GM21619 (cell line): Measurements from ENCODE around the gene DYNLRB1.

ENCODE experiments used
- ATAC-seq: cut with Tn5 transposase; IDR thresholded peaks from one replicate; pipeline ENCODE4 v1.9.1; 2021; ENCODE audit not compliant: unreplicated experiment

Gene DYNLRB1

DNA sequence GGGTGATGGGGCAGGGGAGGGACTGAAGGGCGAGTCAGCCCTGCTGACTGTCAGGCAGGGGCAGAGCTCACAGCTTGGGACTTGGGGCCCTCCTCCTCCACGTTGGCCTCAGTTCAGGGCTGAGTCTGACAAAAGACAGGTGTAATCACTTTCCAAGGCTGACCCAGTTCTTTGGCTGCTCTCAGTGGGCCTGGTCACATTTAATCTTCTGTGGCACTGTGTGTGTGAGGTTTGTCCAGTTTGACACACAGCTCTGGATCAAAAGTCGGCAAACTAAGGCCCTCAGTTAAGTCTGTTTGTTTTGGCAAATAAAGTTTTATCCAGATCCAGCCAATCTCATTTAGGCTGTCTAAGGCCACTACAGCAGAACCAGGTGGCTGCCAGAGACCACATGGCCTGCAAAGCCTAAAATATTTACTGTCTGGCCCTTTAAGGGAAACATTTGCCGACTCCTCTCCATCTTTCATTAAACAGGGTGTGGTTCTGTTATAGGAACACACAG lies 37.2 kb downstream of the DYNLRB1 start:
- no peak for ATAC-seq

DNA sequence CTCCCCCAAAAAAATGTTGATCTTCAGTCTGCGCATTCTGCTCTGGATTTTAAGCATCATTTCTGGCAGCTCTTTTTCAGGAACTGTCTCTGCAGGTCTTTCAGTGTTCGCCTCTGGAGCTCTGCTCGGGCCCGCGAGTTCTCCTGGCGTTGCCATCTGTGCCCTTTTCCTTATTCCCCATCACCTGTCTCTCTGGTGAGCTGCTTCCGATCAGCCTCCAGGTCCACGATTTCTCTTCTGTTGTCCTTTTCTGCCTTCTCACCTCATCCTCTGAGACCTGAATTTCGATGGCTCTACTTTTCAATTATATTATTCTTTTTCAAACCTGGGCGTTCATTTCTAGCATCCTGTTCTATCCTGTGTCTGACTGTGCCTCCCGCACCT lies 41.7 kb downstream of the DYNLRB1 start:
- ATAC-seq, result no peak

DNA sequence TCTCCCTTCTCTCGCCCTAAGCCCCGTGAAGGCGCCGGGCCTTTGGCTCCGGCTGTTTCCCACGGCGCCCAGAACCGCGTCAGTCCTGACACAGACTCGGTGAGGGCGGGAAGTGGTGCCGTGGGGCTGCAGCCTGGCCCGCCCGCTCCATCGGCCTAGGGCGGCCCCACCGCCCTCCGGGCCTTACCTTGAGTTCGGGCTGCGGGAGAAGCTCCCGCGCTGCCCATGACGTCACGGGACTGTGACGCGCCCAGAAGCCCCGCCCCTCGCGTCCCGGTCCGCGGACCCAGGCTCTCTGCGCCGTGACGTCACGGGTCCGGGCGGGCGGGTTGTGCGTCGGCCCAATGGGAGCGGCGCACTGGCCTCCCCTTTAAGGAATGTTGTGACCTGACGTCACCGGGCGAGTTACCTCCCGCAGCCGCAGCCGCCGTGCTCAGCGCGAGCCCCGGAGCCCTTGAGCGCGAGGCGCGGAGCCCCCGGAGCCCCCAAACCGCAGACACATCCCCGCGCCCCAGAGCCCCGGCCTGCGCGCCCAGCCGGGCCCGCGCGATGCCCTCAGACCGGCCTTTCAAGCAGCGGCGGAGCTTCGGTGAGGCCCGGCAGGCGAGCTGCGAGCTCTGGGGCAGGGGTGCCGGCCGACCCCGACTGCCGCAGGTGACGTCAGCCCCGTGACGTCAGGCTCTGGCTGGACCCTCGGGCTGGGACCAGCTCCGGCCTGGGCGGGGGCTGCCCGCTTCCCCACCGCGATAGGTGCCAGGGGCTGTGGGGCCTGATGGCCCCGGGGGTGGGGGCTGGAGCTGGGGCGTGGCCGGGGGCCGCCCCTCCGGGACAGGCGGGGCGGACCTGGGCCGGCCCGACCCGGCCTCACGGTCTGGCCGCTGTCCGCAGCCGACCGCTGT lies 42.3 kb downstream of the DYNLRB1 start, which contains the start of gene MAP1LC3A:
Gene MAP1LC3A, plus strand, starts transcription at position 399 of the 899 bp plus-strand sequence. Its CDS starts 151 bp downstream, at position 550.
- ATAC-seq, result no peak

DNA sequence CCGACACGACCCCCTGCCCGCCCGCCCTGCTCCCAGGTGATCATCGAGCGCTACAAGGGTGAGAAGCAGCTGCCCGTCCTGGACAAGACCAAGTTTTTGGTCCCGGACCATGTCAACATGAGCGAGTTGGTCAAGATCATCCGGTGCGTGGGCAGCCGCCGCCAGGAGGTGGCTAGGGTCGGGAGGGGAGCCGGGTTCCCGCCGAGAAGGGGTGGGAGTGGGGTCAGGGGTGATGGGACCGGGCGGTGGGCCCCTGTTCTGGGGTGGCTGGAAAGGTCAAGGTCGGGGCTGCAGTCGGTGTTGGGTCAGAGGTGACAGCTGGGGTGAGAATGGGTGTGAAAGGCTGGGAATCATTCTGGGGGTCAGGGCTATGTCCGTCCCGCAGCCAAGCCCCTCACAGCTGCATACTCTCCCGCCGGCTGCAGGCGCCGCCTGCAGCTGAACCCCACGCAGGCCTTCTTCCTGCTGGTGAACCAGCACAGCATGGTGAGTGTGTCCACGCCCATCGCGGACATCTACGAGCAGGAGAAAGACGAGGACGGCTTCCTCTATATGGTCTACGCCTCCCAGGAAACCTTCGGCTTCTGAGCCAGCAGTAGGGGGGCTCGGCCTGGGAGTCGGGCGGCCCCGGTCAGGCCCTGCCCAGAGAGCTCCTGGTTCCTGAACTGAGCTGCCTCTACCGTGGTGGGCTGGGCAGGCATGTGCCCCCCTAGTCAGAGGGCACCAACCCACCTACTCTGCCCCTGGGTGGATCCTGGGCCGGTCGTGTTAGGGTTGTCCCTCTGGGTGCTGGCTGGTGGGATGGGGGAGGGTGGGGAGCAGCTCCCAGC lies 43.3 kb downstream of the DYNLRB1 start:
- no peak for ATAC-seq

DNA sequence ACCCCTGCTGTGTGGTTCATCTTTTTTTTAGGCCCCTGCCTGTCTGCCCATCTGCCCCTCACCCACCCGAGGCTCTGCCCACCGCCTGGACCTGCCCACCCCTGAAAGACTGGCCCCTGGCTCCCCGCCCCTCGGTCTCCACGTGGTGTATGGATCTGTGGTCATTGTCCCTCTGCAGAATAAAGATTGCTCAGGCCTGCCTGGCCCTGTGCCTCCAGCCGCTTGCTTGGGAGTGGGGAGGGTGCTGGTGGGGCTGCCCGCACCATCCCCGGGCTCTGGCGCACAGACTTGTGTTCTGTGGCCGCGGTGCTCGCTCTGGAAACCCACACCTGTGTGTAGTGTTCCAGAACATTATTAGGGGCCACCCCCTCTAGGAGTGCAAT lies 43.9 kb downstream of the DYNLRB1 start:
- ATAC-seq, result no peak

DNA sequence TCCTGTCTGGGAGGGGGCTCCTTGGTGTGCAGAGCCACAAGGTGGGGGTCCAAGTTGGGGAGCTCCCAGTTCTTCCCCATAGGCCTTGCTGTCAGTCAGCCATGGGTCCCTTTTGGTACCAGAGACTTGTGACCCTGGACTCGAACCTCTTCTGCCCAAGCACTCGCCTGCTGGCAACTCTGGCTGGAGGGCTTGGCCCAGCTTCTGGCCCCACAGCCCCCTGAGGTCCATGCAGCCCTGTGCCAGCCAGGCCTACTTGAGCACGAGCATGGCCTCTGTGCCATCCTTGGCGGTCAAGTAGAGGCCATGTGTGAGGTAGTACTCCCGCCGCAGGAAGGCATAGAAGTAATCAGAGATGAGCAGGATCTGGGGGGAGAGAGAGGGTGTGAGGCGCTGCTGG lies 44.4 kb downstream of the DYNLRB1 start:
- no peak for ATAC-seq

DNA sequence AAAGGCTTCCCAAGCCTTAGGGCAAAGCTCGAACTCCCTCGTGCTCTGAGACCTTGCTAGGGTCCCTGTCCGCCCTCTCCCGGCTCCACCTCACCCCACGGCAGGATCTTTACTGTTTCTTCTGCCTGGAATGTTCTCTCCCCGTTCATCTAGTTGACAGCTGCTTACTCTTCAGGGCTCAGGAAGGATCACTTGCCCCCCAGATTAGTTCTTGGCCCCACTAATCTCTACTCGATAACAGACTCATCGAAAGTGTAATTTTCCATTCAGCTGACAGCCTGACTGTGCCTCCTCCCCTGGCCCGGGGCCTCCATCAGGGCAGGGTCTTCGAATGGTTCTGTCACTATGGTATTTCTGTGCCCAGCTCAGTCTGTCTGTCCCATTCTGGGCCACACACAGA lies 45.4 kb downstream of the DYNLRB1 start:
- ATAC-seq, result no peak

DNA sequence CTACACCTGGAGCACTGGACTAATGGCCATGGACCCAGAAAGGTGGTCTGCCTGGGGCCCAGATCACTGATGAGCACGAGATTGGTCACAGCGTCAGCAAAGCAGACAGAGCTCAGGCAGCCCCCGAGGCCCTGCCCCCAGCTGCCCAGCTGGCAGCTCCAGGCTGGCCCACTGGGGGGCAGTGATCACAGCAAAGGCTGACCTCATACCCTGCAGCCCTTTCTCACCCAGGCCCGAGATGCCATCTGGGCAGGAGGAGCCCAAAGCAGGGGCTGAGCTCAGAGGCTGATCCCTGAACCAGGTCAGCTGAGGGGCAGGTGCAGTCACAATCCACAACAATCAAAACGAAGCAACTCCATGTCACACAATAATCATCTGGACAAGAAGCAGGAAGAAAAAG lies 46.4 kb downstream of the DYNLRB1 start:
- no peak for ATAC-seq

DNA sequence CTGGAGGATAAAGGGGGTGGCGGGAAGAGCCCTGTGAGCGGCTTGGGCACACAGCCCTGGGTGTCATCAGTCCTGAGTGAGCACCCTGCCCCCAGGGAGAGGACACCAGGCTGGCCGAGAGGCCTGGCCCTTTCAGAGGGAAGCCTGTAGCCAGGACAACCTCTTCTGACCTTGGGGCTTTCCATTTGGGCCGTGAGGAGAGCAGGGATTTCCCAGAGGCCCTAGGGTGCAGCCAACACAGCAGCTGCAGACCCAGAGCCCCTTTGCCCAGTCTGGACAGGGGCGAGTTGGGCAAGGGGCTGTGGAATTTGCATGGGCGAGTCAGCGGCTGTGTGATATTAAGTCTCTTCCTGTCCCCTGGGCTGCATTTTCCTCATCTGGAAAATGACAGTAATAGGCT lies 48.6 kb downstream of the DYNLRB1 start:
- no peak for ATAC-seq

DNA sequence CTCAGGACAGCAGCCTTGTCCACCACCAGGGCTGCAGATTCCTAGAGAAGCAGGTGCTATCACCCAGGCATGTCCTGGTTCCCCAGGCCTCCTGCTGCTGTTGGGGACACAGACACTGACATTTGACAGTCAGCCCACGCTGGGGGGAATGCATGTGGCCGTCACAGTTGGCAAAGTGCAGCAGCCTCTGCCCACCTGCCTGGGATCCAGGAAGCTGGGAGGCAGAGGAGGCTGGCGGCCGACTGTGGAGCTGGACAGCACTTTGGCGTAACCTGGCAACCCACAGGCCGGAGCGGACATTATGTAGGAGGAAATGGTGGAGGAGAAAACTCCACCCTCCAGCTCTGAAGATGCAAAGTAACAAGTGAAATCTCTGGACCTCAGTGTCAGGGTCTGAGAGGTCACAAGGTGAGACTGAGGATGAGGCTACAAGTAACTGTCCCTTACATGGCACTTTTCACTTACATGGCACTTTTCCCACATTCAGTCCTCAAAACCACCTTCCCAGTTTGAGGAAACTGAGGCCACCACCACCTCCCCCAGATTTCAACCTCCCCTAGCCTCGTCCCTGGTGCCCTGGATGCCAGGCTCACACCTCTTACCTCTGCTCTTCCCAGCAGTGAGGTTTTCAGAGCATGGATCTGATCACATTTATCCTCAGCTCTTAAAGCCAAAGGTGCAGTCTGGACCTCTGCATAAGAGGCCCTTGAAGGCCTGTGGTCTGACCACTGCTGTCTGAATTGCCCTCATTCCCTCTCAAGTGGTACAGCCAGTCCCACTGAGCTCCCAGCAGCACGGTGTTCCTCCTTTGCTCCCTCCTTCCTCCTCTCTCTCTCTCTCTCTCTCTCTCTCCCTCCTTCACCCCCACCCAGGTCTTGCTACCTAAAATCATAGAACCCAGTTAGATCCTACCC lies 51.0 kb downstream of the DYNLRB1 start:
- no peak for ATAC-seq

DNA sequence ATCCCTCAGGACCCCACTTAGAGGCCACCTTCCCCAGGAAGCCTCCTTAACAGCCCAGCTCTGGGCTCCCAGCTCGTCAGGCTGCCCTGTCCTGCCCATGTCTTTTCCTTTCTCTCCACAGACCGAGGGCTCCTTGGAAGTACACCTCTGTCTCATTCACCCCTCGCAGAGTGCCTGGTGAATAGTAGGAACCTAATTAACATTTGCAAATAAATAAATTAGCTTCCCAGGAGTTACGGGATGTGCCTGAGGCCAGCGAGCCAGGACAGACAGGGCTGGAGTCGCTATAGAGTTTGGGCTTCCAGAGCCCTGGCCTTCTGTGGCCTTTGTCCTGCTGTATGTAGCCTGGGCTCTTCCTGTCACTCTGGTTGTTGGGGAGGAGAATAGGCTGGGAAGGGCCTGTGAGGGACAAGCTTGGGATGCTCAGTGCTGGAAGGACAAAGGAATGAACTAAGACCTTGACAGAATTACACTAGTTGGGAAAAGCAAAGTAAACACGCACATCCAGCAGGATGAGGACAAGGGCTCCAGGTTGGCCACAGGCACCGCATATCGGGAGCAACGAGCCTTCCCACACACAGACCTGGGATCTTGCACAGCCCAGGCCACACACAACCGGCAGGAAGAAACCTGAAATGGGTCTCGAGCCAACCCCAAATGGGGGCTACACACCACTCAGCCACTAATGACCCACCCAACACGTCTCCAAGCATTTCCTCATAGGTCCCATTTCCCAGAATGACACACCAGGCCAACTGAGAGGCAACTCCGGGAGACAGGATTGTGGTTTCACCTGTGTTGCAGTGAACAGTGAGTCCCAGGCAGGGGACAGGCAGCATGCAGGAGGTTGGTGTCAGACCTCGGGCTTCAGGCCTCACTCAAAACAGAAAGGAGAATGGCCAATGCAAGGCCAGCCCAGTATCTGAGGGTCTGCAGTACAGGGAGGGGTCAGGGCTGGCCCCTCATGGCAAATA lies 52.0 kb downstream of the DYNLRB1 start:
- ATAC-seq, result no peak

DNA sequence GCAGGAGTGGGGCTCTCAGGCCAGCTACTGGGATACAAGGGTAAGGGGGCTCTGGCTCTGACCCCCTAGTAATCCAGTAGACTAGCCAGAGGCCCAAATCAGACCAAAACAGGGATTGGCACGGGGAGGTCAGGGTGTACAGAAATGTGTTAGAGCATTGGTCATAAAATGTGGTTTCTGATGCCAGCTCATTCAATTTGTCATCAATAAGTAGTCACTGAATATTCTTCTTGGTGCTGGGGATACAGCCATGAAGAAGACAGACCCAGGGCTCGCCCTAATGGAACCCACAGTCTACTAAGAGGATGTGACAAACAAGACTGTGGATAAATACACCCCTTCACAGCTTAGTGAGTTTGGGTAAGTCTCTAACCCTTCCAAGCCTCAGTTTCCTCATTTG lies 53.4 kb downstream of the DYNLRB1 start:
- ATAC-seq, result no peak

DNA sequence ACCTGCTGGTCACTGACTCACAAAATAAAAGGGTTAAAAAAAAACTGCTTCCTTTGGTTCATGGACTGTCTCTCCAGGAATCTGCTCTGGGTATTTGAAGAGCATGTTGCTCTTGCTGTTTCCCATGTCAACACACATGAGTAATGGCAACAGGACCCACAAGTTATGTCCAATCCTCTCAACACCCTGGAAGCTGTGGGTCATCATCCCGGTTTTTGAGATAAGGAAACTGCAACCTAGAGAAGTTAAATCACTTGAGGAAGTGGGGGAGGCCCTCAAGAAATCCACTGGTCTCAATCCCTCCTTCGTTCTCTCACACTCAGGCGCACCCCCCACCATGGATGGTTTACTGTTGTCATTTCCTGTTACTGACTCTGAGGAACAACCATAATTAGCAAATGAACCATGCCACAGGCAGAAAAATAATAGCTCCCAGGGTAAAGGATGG lies 54.7 kb downstream of the DYNLRB1 start:
- no peak for ATAC-seq

DNA sequence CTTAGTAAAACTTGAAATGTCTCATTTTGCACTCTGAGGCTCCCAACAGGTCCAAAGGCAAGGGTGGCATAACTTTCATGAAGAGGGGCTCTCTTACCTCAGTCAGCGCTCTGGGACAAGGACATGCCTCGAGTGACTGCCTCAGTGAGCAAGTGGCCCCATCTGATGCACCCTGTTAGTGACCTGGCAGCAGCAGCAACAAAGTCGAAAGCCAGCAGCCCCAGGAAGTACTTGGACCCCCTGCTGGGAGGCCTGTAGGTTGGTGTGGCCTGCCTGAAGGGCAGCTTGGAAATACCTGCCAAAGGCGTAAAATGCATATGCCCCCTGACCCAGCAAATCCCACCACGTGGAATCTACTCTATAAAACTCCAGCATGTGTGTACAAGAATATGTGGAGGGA lies 55.5 kb downstream of the DYNLRB1 start:
- ATAC-seq, result no peak

DNA sequence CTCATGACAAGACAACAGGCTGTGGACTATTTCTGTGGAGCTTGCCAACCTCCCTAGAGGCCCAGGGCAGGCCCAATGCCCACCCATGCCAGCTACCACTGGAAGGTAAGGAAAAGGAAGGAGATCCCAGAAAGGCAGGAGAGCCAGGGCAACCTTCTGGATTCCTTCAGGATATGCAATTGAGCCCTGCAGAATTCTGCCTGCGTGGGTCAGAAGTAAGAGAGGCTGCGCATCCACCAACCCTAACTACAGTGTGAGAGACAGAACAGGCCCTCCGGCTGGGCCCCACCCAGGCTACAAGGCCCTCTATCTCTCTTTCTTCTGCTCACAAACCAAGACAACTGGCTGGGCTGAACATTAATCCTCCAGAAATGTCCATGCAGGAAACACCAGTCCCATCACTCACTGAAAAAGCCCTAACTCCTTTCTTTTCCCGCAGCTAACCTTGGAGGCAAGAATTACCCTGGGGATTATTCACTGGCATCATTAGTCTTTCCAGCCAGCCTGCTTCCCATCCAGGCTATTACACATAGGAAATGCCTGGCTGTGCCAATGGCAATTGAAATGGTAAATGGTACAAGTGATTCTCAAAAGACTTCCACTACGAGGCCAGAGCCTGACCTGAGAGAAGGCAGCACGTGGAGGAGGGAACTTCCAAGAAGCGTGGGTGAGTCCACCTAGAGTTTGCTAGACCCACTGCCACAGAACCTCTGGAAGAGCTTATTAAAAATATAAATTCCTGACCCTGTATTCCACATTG lies 57.5 kb downstream of the DYNLRB1 start:
- ATAC-seq, result no peak

DNA sequence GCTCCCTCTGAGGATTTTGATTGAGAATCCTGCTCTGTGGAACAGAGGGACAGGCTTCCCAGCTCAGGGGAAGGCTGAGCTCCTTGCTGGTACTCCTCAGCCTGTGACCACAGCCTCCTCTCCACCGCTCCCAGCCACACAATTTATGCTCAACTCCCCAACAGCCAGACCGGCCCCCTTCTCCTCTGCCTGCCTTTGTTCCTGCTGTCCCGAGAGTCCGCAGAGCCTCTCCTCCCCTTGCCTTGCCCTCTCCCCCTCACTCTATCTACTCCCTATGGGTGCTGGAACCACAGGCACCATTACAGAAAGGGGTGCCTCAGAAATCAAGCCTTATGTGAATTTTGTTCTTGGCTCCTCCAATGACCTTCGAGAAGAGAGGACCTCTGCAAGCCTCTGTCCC lies 58.2 kb downstream of the DYNLRB1 start:
- no peak for ATAC-seq

DNA sequence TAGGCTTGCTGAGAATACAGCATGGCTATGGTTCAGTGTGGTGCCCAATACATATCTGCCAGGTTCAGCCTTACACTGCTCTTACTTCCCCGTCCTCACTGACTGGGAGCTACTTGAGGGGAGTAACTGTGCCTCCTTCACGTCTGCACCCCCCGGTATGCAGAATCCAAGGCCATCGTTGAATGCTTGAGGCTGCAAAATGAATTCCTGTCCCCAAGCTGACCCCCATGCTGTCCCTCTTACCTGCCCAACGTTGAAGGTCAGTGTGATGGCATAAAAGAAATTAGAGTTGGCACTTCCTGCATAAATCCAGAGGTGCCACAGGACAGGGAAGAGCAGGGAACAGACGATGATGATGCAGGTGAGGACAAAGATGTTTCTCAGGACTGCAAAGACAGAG lies 58.6 kb downstream of the DYNLRB1 start:
- ATAC-seq, result no peak

DNA sequence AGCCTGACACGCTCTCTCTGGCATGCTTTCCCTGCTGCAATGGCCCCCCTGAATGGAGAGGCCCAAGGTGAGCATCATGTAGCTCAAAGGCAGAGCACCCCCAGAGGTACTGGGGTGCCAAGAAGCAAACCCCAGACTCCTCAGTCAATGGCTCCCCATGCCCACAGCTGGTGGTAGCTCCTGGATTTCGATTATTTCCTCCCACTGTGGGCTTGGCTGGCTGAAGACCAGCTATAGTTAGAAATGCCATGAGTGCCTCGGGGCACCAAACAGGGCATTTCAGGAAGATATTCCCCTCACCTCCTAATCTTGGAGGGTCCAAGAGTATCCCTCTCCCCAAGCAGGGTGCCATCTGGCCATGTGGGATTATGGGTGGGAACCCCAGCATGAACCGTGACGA lies 59.0 kb downstream of the DYNLRB1 start:
- ATAC-seq, result no peak

DNA sequence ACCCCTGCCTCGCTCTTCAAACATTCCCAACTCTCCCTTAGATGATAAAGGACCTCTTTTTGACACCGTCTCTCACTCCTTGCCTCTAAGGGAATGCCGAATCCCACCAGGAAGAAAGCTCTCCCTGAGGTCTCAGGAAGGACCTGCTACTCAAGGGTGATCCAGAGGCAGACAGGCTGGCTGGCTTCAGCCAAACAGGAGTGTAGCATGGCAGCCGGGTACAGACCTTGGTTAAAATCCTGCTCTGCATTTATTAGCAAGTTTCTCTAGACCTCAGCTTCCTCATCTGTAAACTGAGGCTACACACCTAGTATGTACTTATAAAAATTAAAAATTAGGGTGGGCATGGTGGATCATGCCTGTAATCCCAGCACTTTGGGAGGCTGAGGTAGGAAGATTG lies 59.5 kb downstream of the DYNLRB1 start:
- no peak for ATAC-seq
